T-helper 22 cell (primary cell): Measurements from ENCODE around the gene CPXM1.

Source experiments
- DNase-seq: peaks from one replicate; pipeline ENCODE4 v3.0.0-alpha.2; 2020; ENCODE audit warnings: low read depth

The CPXM1 gene

GRCh38 chr20:2748551-2749342 lies 51.7 kb downstream of the CPXM1 start:
- no peak for DNase-seq

DNA sequence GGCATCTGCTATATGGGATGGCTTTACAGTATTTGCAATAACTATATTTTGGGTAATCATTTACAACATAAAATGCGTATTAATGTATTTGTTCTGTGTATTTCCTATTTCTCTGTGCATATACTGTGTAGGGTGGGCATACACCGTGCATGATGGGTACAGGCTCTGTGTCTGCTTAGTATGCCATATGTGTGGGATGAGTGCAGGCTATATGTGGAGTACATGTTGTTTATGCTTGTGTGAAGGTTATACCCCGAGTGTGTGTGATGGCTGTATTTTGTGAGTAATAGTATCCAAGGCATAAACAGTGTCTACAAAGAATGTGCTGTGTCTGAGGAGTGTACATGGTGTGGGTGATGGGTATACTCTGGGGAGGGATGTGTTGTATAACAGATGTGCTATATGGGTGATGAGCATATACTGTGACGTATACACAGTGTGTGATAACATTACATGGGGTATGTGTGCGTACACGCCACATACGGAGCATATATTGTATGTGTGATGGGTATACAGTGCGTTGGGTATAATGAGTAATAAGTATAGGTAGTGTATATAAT lies 52.7 kb downstream of the CPXM1 start:
- DNase-seq, result no peak

DNA sequence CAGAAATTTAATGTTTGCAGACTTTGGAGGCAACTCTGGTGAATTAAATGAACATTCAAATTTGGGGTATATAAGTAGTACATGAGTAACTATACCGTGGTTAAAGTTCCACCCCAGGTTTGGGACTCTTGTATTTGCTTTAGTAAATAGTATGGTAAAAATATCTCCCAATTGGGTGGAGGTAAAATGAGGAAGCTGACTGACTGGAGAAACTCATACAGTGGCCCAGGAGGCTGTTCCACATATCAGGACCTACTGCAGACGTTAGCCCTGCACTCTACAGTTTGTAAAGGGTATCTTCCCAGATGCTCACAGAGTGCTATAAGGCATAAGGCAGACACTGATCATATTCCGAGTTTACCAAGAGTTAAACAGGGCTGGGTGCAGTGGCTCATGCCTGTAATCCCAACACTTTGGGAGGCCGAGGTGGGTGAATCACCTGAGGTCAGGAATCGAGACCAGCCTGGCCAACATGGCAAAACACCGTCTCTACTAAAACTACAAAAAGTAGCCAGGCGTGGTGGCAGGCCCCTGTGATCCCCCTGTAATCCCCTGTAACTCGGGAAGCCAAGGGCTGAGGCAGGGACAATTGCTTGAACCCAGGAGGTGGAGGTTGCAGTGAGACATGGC lies 53.7 kb downstream of the CPXM1 start:
- no peak for DNase-seq

DNA sequence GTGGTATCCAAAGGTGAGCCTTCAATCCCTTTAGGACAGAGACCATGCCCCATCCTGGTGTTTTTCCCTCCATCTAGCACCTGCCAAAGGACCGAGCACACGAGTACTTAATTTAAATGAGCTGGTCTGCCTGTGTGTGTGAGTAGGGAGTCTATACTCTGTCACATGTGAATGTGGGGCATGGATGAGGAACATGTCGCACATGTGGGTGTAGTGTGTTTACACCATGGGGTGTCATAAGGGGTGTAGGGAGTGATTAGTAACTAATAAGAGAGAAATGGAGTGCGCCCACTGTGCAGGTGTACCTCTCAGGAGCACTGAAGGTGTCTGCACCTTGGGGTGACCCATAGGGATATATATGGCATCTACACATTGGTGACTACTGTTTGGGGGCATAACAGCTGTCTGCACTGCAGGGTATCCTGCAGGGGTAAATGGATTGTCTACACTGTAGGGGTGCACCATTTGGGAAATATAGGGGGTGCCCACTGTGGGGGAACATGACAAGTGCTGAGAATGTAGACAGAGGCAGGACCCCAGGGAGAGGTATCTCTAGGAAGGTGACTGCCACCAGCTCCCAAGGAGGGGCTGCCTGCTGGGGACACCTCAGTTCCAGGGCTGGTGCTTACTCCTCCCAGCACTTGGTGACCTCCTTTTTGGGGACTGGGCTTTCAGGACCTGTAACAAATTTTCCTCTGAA lies 54.3 kb downstream of the CPXM1 start:
- DNase-seq, result no peak

- no peak for DNase-seq
Measured at GRCh38 chr20:2745060-2745910, 55.1 kb downstream of the CPXM1 start.
